BLaER1 treated with 17β-estradiol and CSF1 and Interleukin-3, amounts not matched to agents 10 nM and 100 nM (cell line): ENCODE measurements around the gene EDN3.
A peak's percentile ranks its signal among the peaks of the same experiment; 100 is the strongest.

ENCODE experiments used
- H3K27ac ChIP-seq, 11 experiments: shearing (Covaris generic); formaldehyde crosslinking; 2 replicates each; pipeline ENCODE4 v1.8.1; 2022
- H3K27me3 ChIP-seq, 11 experiments: shearing (Covaris generic); formaldehyde crosslinking; 2 replicates each; pipeline ENCODE4 v1.8.1; 2022
- H3K36me3 ChIP-seq, 11 experiments: shearing (Covaris generic); formaldehyde crosslinking; 2 replicates each; pipeline ENCODE4 v1.8.1; 2022
- H3K4me1 ChIP-seq, 10 experiments: shearing (Covaris generic); formaldehyde crosslinking; 2 replicates each; pipeline ENCODE4 v1.8.1; 2022
- H3K4me2 ChIP-seq, 11 experiments: shearing (Covaris generic); formaldehyde crosslinking; 2 replicates each; pipeline ENCODE4 v1.8.1; 2022
- H3K4me3 ChIP-seq, 10 experiments: shearing (Covaris generic); formaldehyde crosslinking; 2 replicates each; pipeline ENCODE4 v1.8.1; 2022
- H3K9ac ChIP-seq, 11 experiments: shearing (Covaris generic); formaldehyde crosslinking; 2 replicates each; pipeline ENCODE4 v1.8.1; 2022
- H3K9me3 ChIP-seq, 11 experiments: shearing (Covaris generic); formaldehyde crosslinking; replicated peaks in 1 of 11; 2 replicates each; pipeline ENCODE4 v1.8.1; 2022
- H4K20me1 ChIP-seq, 11 experiments: shearing (Covaris generic); formaldehyde crosslinking; 2 replicates each; pipeline ENCODE4 v1.8.1; 2022
- Cebpa-rat ChIP-seq, 11 experiments: shearing (Covaris generic); IDR thresholded peaks; 2 replicates each; pipeline ENCODE4 v1.8.1; 2022

EDN3 gene

GRCh38 chr20:59299945-59300332 is 472 bp upstream of the EDN3 start:
- no peak overlapping the region for H3K9ac ChIP-seq
- H3K27ac ChIP-seq: no peak overlapping the region
- H3K9me3 ChIP-seq: peaks cover 0 to 5% (median 0%) of the 10 kb centered on the region in 11 experiments; a peak in 1 of 22 replicates
- no peaks in the 10 kb centered on the region for H3K36me3 ChIP-seq
- no peak overlapping the region for H3K4me3 ChIP-seq
- no peak for TF ChIP-seq Cebpa-rat (IDR thresholded peaks at IDR 0.05)
- H3K27me3 ChIP-seq: peaks cover 0 to 7% (median 0%) of the 10 kb centered on the region in 11 experiments; a peak in 4 of 22 replicates
- peaks cover 0 to 9% (median 0%) of the 10 kb centered on the region in 10 experiments; a peak in 2 of 20 replicates for H3K4me1 ChIP-seq
- H4K20me1 ChIP-seq: no peaks in the 10 kb centered on the region
- 0 out of 22 replicates have a peak overlapping the region, but pooled peaks of 2 of the 11 experiments have one; percentile 7 for H3K4me2 ChIP-seq

- no peak overlapping the region for H3K27ac ChIP-seq
- H3K27me3 ChIP-seq: peaks cover 0 to 7% (median 0%) of the 10 kb centered on the region in 11 experiments; a peak in 4 of 22 replicates
- H3K9ac ChIP-seq: no peak overlapping the region
- no peaks in the 10 kb centered on the region for H3K36me3 ChIP-seq
- no peak for TF ChIP-seq Cebpa-rat (IDR thresholded peaks at IDR 0.05)
- no peak overlapping the region for H3K4me3 ChIP-seq
- no peaks in the 10 kb centered on the region for H4K20me1 ChIP-seq
- 0 out of 22 replicates have a peak overlapping the region, but pooled peaks of 1 of the 11 experiments have one; percentile 28 for H3K4me2 ChIP-seq
- peaks cover 0 to 9% (median 0%) of the 10 kb centered on the region in 10 experiments; a peak in 2 of 20 replicates for H3K4me1 ChIP-seq
- H3K9me3 ChIP-seq: peaks cover 0 to 5% (median 0%) of the 10 kb centered on the region in 11 experiments; a peak in 1 of 22 replicates
Measured at GRCh38 chr20:59301343-59302007, 1.1 kb downstream of the EDN3 start.

- H3K9ac ChIP-seq: no peak overlapping the region
- H3K36me3 ChIP-seq: no peaks in the 10 kb centered on the region
- H3K27ac ChIP-seq: no peak overlapping the region
- H4K20me1 ChIP-seq: no peaks in the 10 kb centered on the region
- H3K4me1 ChIP-seq: peaks cover 0 to 9% (median 0%) of the 10 kb centered on the region in 10 experiments; a peak in 2 of 20 replicates
- H3K4me3 ChIP-seq: no peak overlapping the region
- no peak overlapping the region for H3K4me2 ChIP-seq
- no peaks in the 10 kb centered on the region for H3K9me3 ChIP-seq
- TF ChIP-seq Cebpa-rat (IDR thresholded peaks at IDR 0.05): no peak
- H3K27me3 ChIP-seq: peaks cover 0 to 6% (median 0%) of the 10 kb centered on the region in 11 experiments; a peak in 3 of 22 replicates
Measured at GRCh38 chr20:59305908-59306655, 5.7 kb downstream of the EDN3 start.

- Histone ChIP-seq H3K27me3 (peaks cover 0 to 6% (median 0%) of the 10 kb centered on the region in 11 experiments; a peak in 2 of 22 replicates), H3K4me2 (no peak overlapping the region), H3K36me3 (no peaks in the 10 kb centered on the region), H3K9ac (no peak overlapping the region), H3K9me3 (no peaks in the 10 kb centered on the region), H3K4me3 (no peak overlapping the region), H4K20me1 (no peaks in the 10 kb centered on the region), H3K27ac (no peak overlapping the region), H3K4me1 (peaks cover 0 to 4% (median 0%) of the 10 kb centered on the region in 10 experiments; a peak in 2 of 20 replicates)
- TF ChIP-seq Cebpa-rat (IDR thresholded peaks at IDR 0.05): no peak
Measured at GRCh38 chr20:59307270-59307669, 6.9 kb downstream of the EDN3 start.

- H3K36me3 ChIP-seq: no peaks in the 10 kb centered on the region
- H4K20me1 ChIP-seq: no peaks in the 10 kb centered on the region
- TF ChIP-seq Cebpa-rat (IDR thresholded peaks at IDR 0.05): no peak
- peaks cover 0 to under 1% (median 0%) of the 10 kb centered on the region in 10 experiments; a peak in 1 of 20 replicates for H3K4me1 ChIP-seq
- peaks cover 0 to under 1% (median 0%) of the 10 kb centered on the region in 11 experiments; a peak in 1 of 22 replicates for H3K27me3 ChIP-seq
- no peaks in the 10 kb centered on the region for H3K9me3 ChIP-seq
- H3K4me2 ChIP-seq: 0 out of 22 replicates have a peak overlapping the region, but pooled peaks of 1 of the 11 experiments have one; percentile 7
- H3K9ac ChIP-seq: no peak overlapping the region
- H3K4me3 ChIP-seq: no peak overlapping the region
- no peak overlapping the region for H3K27ac ChIP-seq
Measured at GRCh38 chr20:59308493-59309201, 8.2 kb downstream of the EDN3 start.

GRCh38 chr20:59309218-59309617 is 8.8 kb downstream of the EDN3 start:
- Histone ChIP-seq H3K36me3 (no peaks in the 10 kb centered on the region), H4K20me1 (no peaks in the 10 kb centered on the region), H3K4me1 (no peaks in the 10 kb centered on the region), H3K9ac (no peak overlapping the region), H3K9me3 (no peaks in the 10 kb centered on the region), H3K4me3 (no peak overlapping the region), H3K27ac (no peak overlapping the region), H3K27me3 (no peaks in the 10 kb centered on the region; a peak in 1 of 22 replicates), H3K4me2 (0 out of 22 replicates have a peak overlapping the region, but pooled peaks of 1 of the 11 experiments have one; percentile 7)
- TF ChIP-seq Cebpa-rat (IDR thresholded peaks at IDR 0.05): no peak

GRCh38 chr20:59314997-59315396 is 14.6 kb downstream of the EDN3 start:
- no peaks in the 10 kb centered on the region for H3K36me3 ChIP-seq
- H3K4me1 ChIP-seq: no peaks in the 10 kb centered on the region
- no peaks in the 10 kb centered on the region for H3K9me3 ChIP-seq
- no peaks in the 10 kb centered on the region for H3K27me3 ChIP-seq
- H3K9ac ChIP-seq: no peak overlapping the region
- no peaks in the 10 kb centered on the region for H4K20me1 ChIP-seq
- no peak for TF ChIP-seq Cebpa-rat (IDR thresholded peaks at IDR 0.05)
- no peak overlapping the region for H3K4me3 ChIP-seq
- H3K27ac ChIP-seq: no peak overlapping the region
- no peak overlapping the region for H3K4me2 ChIP-seq

GRCh38 chr20:59316911-59317731 is 16.7 kb downstream of the EDN3 start:
- Histone ChIP-seq H3K27me3 (no peaks in the 10 kb centered on the region), H3K4me2 (no peak overlapping the region), H3K9ac (no peak overlapping the region), H3K9me3 (no peaks in the 10 kb centered on the region), H4K20me1 (no peaks in the 10 kb centered on the region), H3K36me3 (no peaks in the 10 kb centered on the region), H3K27ac (no peak overlapping the region), H3K4me1 (peaks cover 0 to 7% (median 4%) of the 10 kb centered on the region in 10 experiments; a peak in 11 of 20 replicates), H3K4me3 (no peak overlapping the region)
- TF ChIP-seq Cebpa-rat (IDR thresholded peaks at IDR 0.05): no peak
